Astrocyte (in vitro differentiated cells and primary cell): ENCODE data around the gene COG5. TPM values are rescaled to one million over a fixed set of nuclear protein-coding genes. Genes with fewer than 3 reads are reported as not detected.

Experiments
- DNase-seq: peaks from one replicate; pipeline ENCODE4 v3.0.0-alpha.2; 2010; ENCODE audit warnings: low read depth
- FAIRE-seq: peaks from 2 replicates; lab custom pipeline; 2011; peaks lifted over from hg19 to GRCh38; lab: Jason Lieb, UNC
- H2AFZ ChIP-seq: 2 replicates; pipeline ENCODE4 v1.6.0; 2012; ENCODE audit warnings: low read depth, low read length, inconsistent platforms
- H3K27ac ChIP-seq: 2 replicates; pipeline ENCODE4 v1.5.1; 2011; ENCODE audit warnings: low read depth, low read length, inconsistent platforms
- H3K27me3 ChIP-seq: 2 replicates; pipeline ENCODE4 v1.6.0; 2011; ENCODE audit warnings: low read length, inconsistent platforms; ENCODE audit not compliant: insufficient read depth
- H3K36me3 ChIP-seq: 2 replicates; pipeline ENCODE4 v1.5.1; 2011; ENCODE audit warnings: low read length, inconsistent platforms; ENCODE audit not compliant: insufficient read depth
- H3K4me1 ChIP-seq: 2 replicates; pipeline ENCODE4 v1.5.1; 2011; ENCODE audit warnings: low read length, inconsistent platforms; ENCODE audit not compliant: insufficient read depth
- H3K4me2 ChIP-seq: 2 replicates; pipeline ENCODE4 v1.6.0; 2012; ENCODE audit warnings: low read length, inconsistent platforms
- H3K4me3 ChIP-seq: 2 replicates; pipeline ENCODE4 v1.5.1; 2011; ENCODE audit warnings: low read depth, mild to moderate bottlenecking, low read length, inconsistent platforms; ENCODE audit not compliant: insufficient read depth
- H3K79me2 ChIP-seq: 2 replicates; pipeline ENCODE4 v1.6.0; 2012; ENCODE audit warnings: mild to moderate bottlenecking, low read length, inconsistent platforms; ENCODE audit not compliant: insufficient read depth
- H3K9ac ChIP-seq: 2 replicates; pipeline ENCODE4 v1.6.0; 2012; ENCODE audit warnings: mild to moderate bottlenecking, low read length, inconsistent platforms
- H3K9me3 ChIP-seq: 2 replicates; pipeline ENCODE4 v1.5.1; 2012; ENCODE audit warnings: low read depth, mild to moderate bottlenecking, low read length, inconsistent platforms; ENCODE audit not compliant: insufficient read depth
- H4K20me1 ChIP-seq: 2 replicates; pipeline ENCODE4 v1.6.0; 2012; ENCODE audit warnings: low read length, inconsistent platforms; ENCODE audit not compliant: insufficient read depth
- H3K27ac Mint-ChIP-seq: one replicate; pipeline ENCODE4 v1.8.0; 2021; ENCODE audit warnings: mild to moderate bottlenecking, mixed read lengths; ENCODE audit not compliant: unreplicated experiment
- H3K27me3 Mint-ChIP-seq: one replicate; pipeline ENCODE4 v1.8.0; 2021; ENCODE audit warnings: low read depth, mixed read lengths; ENCODE audit not compliant: unreplicated experiment
- H3K36me3 Mint-ChIP-seq: one replicate; pipeline ENCODE4 v1.8.0; 2021; ENCODE audit warnings: low read depth, mixed read lengths; ENCODE audit not compliant: unreplicated experiment
- H3K4me1 Mint-ChIP-seq: one replicate; pipeline ENCODE4 v1.8.0; 2021; ENCODE audit warnings: low read depth, mixed read lengths; ENCODE audit not compliant: unreplicated experiment
- H3K4me3 Mint-ChIP-seq: one replicate; pipeline ENCODE4 v1.8.0; 2021; ENCODE audit warnings: mild to moderate bottlenecking, moderate library complexity, mixed read lengths; ENCODE audit not compliant: unreplicated experiment
- H3K9me3 Mint-ChIP-seq: one replicate; pipeline ENCODE4 v1.8.0; 2021; ENCODE audit warnings: mild to moderate bottlenecking, mixed read lengths; ENCODE audit not compliant: unreplicated experiment
- CTCF ChIP-seq: IDR thresholded peaks from 2 replicates; pipeline ENCODE4 v1.5.1; 2011; ENCODE audit warnings: low read depth, mild to moderate bottlenecking, inconsistent platforms, low read length, moderate library complexity; ENCODE audit not compliant: insufficient read depth
- EZH2 ChIP-seq: IDR thresholded peaks from 2 replicates; pipeline ENCODE4 v1.6.1; 2012; ENCODE audit warnings: mild to moderate bottlenecking, low read length, inconsistent platforms; ENCODE audit not compliant: insufficient read depth
- total RNA-seq: library from RNA; stranded (reverse); gene quantifications from 2 replicates; pipeline ENCODE4 v1.2.1, GENCODE V29; 2021

Gene COG5
- total RNA-seq, 1 donor from 2014 or later, result 57.1 TPM

- Histone ChIP-seq H3K4me3 (no peak overlapping the region), H3K4me2 (no peak overlapping the region), H3K4me1 (no peaks in the 10 kb centered on the region), H2AFZ (no peak overlapping the region), H3K9me3 (no peaks in the 10 kb centered on the region), H3K27me3 (no peaks in the 10 kb centered on the region), H3K9ac (no peak overlapping the region), H3K27ac (no peak overlapping the region), H3K79me2 (no peaks in the 10 kb centered on the region), H3K36me3 (no peaks in the 10 kb centered on the region), H4K20me1 (no peaks in the 10 kb centered on the region)
- TF ChIP-seq CTCF (no peak), EZH2 (no peak)
- H3K4me1 Mint-ChIP-seq, result no peaks in the 10 kb centered on the region
- peaks cover 2% of the 10 kb centered on the region for H3K36me3 Mint-ChIP-seq
- no peaks in the 10 kb centered on the region for H3K9me3 Mint-ChIP-seq
- H3K27ac Mint-ChIP-seq, result no peak overlapping the region
- H3K27me3 Mint-ChIP-seq, result no peaks in the 10 kb centered on the region
- FAIRE-seq, result no peak
- no peak for DNase-seq
- H3K4me3 Mint-ChIP-seq, result no peak overlapping the region
These were observed 271.1 kb downstream of the COG5 start for GRCh38 chr7:107292591-107292990.

GRCh38 chr7:107291434-107291833 lies 272.3 kb downstream of the COG5 start:
- Histone ChIP-seq H3K4me3 (no peak overlapping the region), H3K9ac (no peak overlapping the region), H3K27ac (no peak overlapping the region), H3K4me2 (no peak overlapping the region), H3K4me1 (no peaks in the 10 kb centered on the region), H3K36me3 (no peaks in the 10 kb centered on the region), H4K20me1 (no peaks in the 10 kb centered on the region), H3K79me2 (no peaks in the 10 kb centered on the region), H3K9me3 (no peaks in the 10 kb centered on the region), H2AFZ (no peak overlapping the region), H3K27me3 (no peaks in the 10 kb centered on the region)
- no peak overlapping the region for H3K4me3 Mint-ChIP-seq
- TF ChIP-seq CTCF (no peak), EZH2 (no peak)
- H3K9me3 Mint-ChIP-seq, result no peaks in the 10 kb centered on the region
- no peaks in the 10 kb centered on the region for H3K4me1 Mint-ChIP-seq
- H3K27ac Mint-ChIP-seq, result no peak overlapping the region
- no peaks in the 10 kb centered on the region for H3K27me3 Mint-ChIP-seq
- DNase-seq, result no peak
- FAIRE-seq, result no peak
- H3K36me3 Mint-ChIP-seq, result peaks cover 2% of the 10 kb centered on the region

- Histone ChIP-seq H3K9ac (no peak overlapping the region), H3K4me1 (no peaks in the 10 kb centered on the region), H3K27ac (no peak overlapping the region), H3K9me3 (no peaks in the 10 kb centered on the region), H3K27me3 (no peaks in the 10 kb centered on the region), H3K4me3 (no peak overlapping the region), H3K79me2 (no peaks in the 10 kb centered on the region), H3K36me3 (peaks cover 3% of the 10 kb centered on the region), H2AFZ (no peak overlapping the region), H3K4me2 (no peak overlapping the region), H4K20me1 (no peaks in the 10 kb centered on the region)
- H3K36me3 Mint-ChIP-seq, result peaks cover 1% of the 10 kb centered on the region
- FAIRE-seq (no peak), DNase-seq (no peak)
- TF ChIP-seq EZH2 (no peak), CTCF (no peak)
- no peak overlapping the region for H3K27ac Mint-ChIP-seq
- no peaks in the 10 kb centered on the region for H3K27me3 Mint-ChIP-seq
- H3K9me3 Mint-ChIP-seq, result no peaks in the 10 kb centered on the region
- no peak overlapping the region for H3K4me3 Mint-ChIP-seq
- no peaks in the 10 kb centered on the region for H3K4me1 Mint-ChIP-seq
These were observed 276.7 kb downstream of the COG5 start for GRCh38 chr7:107286751-107287621.
